Liver (tissue), 9 donors: ENCODE data around the gene PTPRD. TPM values are rescaled to one million over a fixed set of nuclear protein-coding genes. Genes with fewer than 3 reads are reported as not detected.

Source experiments
- DNase-seq: peaks from one replicate; pipeline ENCODE4 v3.0.0-alpha.2; 2017; ENCODE audit warnings: low spot score
- H3K27ac ChIP-seq, 2 donors: one replicate each; pipeline ENCODE4 v1.7.0; 2013; ENCODE audit warnings: inconsistent platforms in 2 of 2, low read length in 2 of 2, control low read depth in 1 of 2, low read depth in 1 of 2, mild to moderate bottlenecking in 1 of 2
- H3K27me3 ChIP-seq, 4 donors: one replicate each; pipeline versions ENCODE4 v1.6.1 to v1.7.0; 2013; ENCODE audit warnings: low read length in 3 of 4, inconsistent platforms in 1 of 4, mild to moderate bottlenecking in 1 of 4, moderate library complexity in 1 of 4; ENCODE audit not compliant: control insufficient read depth in 4 of 4, insufficient read depth in 4 of 4
- H3K36me3 ChIP-seq, 4 donors: one replicate each; pipeline versions ENCODE4 v1.6.1 to v1.7.0; 2013; ENCODE audit warnings: low read length in 3 of 4, mild to moderate bottlenecking in 3 of 4, low read depth in 1 of 4, moderate library complexity in 1 of 4; ENCODE audit not compliant: control insufficient read depth in 4 of 4, insufficient read depth in 3 of 4
- H3K4me1 ChIP-seq, 4 donors: one replicate each; pipeline versions ENCODE4 v1.6.1 to v1.7.0; 2013; ENCODE audit warnings: low read length in 3 of 4, mild to moderate bottlenecking in 3 of 4, moderate library complexity in 1 of 4; ENCODE audit not compliant: control insufficient read depth in 4 of 4, insufficient read depth in 4 of 4
- H3K4me3 ChIP-seq, 3 donors: one replicate each; pipeline versions ENCODE4 v1.6.1 to v1.7.0; 2013; ENCODE audit warnings: low read length in 3 of 3, control low read depth in 1 of 3, low read depth in 1 of 3, mild to moderate bottlenecking in 1 of 3
- H3K9ac ChIP-seq, 2 donors: one replicate each; pipeline ENCODE4 v1.7.0; 2013; ENCODE audit warnings: low read length in 2 of 2, mild to moderate bottlenecking in 2 of 2, moderate library complexity in 2 of 2, control low read depth in 1 of 2, low read depth in 1 of 2
- H3K9me3 ChIP-seq, 4 donors: one replicate each; pipeline versions ENCODE4 v1.6.1 to v1.7.0; 2013; ENCODE audit warnings: low read length in 3 of 4; ENCODE audit not compliant: control insufficient read depth in 4 of 4
- EGR1 ChIP-seq, 2 donors: IDR thresholded peaks; 2 replicates each; pipeline ENCODE4 v1.6.1; 2016 to 2018; ENCODE audit warnings: antibody characterized with exemption in 2 of 2, low read depth in 2 of 2
- FOXA1 ChIP-seq: IDR thresholded peaks from 2 replicates; pipeline ENCODE4 v1.6.1; 2016; ENCODE audit warnings: antibody characterized with exemption
- FOXA2 ChIP-seq: IDR thresholded peaks from 2 replicates; pipeline ENCODE4 v1.6.1; 2016; ENCODE audit warnings: antibody characterized with exemption
- GABPA ChIP-seq, 2 donors: IDR thresholded peaks in 1 of 2; conservative IDR thresholded peaks in 1 of 2; 2 replicates each; pipeline ENCODE4 v1.6.1; 2016; ENCODE audit warnings: antibody characterized with exemption in 2 of 2, mild to moderate bottlenecking in 1 of 2, moderate library complexity in 1 of 2
- HNF4A ChIP-seq, 2 donors: conservative IDR thresholded peaks; 2 replicates each; pipeline ENCODE4 v1.6.1; 2016; ENCODE audit warnings: antibody characterized with exemption in 2 of 2, mild to moderate bottlenecking in 2 of 2
- JUND ChIP-seq, 2 donors: IDR thresholded peaks; 2 replicates each; pipeline ENCODE4 v1.6.1; 2016; ENCODE audit warnings: antibody characterized with exemption in 2 of 2
- NR2F2 ChIP-seq: IDR thresholded peaks from 2 replicates; pipeline ENCODE4 v1.6.1; 2016; ENCODE audit warnings: antibody characterized with exemption
- RAD21 ChIP-seq, 2 donors: IDR thresholded peaks; 2 replicates each; pipeline ENCODE4 v1.6.1; 2016; ENCODE audit warnings: antibody characterized with exemption in 2 of 2, mild to moderate bottlenecking in 2 of 2
- RXRA ChIP-seq, 2 donors: IDR thresholded peaks; 2 replicates each; pipeline ENCODE4 v1.6.1; 2017 to 2018; ENCODE audit warnings: antibody characterized with exemption in 2 of 2, mild to moderate bottlenecking in 1 of 2
- SP1 ChIP-seq: IDR thresholded peaks from 2 replicates; pipeline ENCODE4 v1.6.1; 2018; ENCODE audit warnings: antibody characterized with exemption, mild to moderate bottlenecking
- TAF1 ChIP-seq: conservative IDR thresholded peaks from 2 replicates; pipeline ENCODE4 v1.6.1; 2016; ENCODE audit warnings: antibody characterized with exemption, mild to moderate bottlenecking
- WGBS: extraction: QIAGEN DNeasy Blood & Tissue Kit; methylation state at CpG from one replicate; pipeline ENCODE4 v1.1.7; 2013; 5-methylcytosine and 5-hydroxymethylcytosine counted together
- polyA plus RNA-seq, 2 donors: library from polyadenylated mRNA; stranded (reverse) in 1 of 2; unstranded in 1 of 2; fragments of 200-250 nt in 1 of 2; fragments of >200 nt in 1 of 2; fragmentation: Nextera tagmentation in 1 of 2; extraction: Ambion mirVana in 1 of 2; gene quantifications; one replicate each; pipeline versions ENCODE4 v1.2.1 to v1.2.3, GENCODE V29; 2013 to 2015
- total RNA-seq, 2 donors: library from RNA; depleted of rRNA; stranded (reverse); fragments of >200 nt; gene quantifications; one replicate each; pipeline ENCODE4 v1.2.3, GENCODE V29; 2014
- TF ChIP-seq, protein P1 (sequence below): IDR thresholded peaks from 2 replicates; pipeline ENCODE4 v1.6.1; 2016; ENCODE audit warnings: antibody characterized with exemption
- TF ChIP-seq, protein P2 (sequence below): IDR thresholded peaks from 2 replicates; pipeline ENCODE4 v1.6.1; 2016; ENCODE audit warnings: antibody characterized with exemption
- TF ChIP-seq, protein P3 (sequence below): fragments of 150-350 bp; IDR thresholded peaks from 2 replicates; pipeline ENCODE4 v1.5.1; 2017; ENCODE audit warnings: improper control_type of control experiment, low read depth, low read length; ENCODE audit not compliant: missing input control
- TF ChIP-seq, protein P4 (sequence below): IDR thresholded peaks from 2 replicates; pipeline ENCODE4 v1.6.1; 2016; ENCODE audit warnings: antibody characterized with exemption
- TF ChIP-seq, protein P5 (sequence below): IDR thresholded peaks from 2 replicates; pipeline ENCODE4 v1.6.1; 2016; ENCODE audit warnings: antibody characterized with exemption, mild to moderate bottlenecking
- donor health status: healthy.
- donor health status: healthy.
- donor health status: healthy.
- donor health status: healthy.
- donor health status: healthy.

Gene PTPRD
- total and polyA plus RNA-seq, 4 donors = 0.78 to 34.2 (median 4.7) TPM

DNA sequence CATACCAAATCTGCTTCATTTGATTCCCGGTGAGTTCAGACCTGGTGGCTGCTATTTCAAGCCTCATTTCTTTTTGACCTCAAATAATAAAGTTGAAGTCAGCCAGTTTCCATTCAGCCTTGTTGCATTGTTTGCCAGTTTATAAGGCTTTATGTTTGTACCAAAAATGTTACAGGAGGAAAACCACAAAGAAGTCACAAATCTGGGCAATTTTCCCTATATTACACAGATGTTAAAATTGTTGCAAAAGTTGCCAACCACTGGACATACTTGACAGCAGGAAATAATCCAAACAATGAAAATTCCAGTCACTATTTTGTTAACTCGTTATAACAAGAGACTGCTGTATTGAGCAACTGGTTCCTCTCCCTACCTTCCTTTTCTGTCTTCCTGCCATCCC, 1488.2 kb downstream of the PTPRD start:
- H3K4me1 ChIP-seq = no peaks in the 10 kb centered on the region
- no peaks in the 10 kb centered on the region for H3K9me3 ChIP-seq
- no peak for DNase-seq
- no peaks in the 10 kb centered on the region for H3K27me3 ChIP-seq
- no peak overlapping the region for H3K4me3 ChIP-seq
- H3K9ac ChIP-seq = no peak overlapping the region
- WGBS = 51% methylated on average over 2 of the region's 2 CpGs
- no peak overlapping the region for H3K27ac ChIP-seq
- H3K36me3 ChIP-seq = no peaks in the 10 kb centered on the region
- TF ChIP-seq, protein P1, sequence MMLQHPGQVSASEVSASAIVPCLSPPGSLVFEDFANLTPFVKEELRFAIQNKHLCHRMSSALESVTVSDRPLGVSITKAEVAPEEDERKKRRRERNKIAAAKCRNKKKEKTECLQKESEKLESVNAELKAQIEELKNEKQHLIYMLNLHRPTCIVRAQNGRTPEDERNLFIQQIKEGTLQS = no peak
- TF ChIP-seq RAD21 (IDR thresholded peaks at IDR 0.05) (no peak), RXRA (IDR thresholded peaks at IDR 0.05) (no peak), SP1 (no peak)
- TF ChIP-seq, protein P2, sequence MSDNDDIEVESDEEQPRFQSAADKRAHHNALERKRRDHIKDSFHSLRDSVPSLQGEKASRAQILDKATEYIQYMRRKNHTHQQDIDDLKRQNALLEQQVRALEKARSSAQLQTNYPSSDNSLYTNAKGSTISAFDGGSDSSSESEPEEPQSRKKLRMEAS = no peak

DNA sequence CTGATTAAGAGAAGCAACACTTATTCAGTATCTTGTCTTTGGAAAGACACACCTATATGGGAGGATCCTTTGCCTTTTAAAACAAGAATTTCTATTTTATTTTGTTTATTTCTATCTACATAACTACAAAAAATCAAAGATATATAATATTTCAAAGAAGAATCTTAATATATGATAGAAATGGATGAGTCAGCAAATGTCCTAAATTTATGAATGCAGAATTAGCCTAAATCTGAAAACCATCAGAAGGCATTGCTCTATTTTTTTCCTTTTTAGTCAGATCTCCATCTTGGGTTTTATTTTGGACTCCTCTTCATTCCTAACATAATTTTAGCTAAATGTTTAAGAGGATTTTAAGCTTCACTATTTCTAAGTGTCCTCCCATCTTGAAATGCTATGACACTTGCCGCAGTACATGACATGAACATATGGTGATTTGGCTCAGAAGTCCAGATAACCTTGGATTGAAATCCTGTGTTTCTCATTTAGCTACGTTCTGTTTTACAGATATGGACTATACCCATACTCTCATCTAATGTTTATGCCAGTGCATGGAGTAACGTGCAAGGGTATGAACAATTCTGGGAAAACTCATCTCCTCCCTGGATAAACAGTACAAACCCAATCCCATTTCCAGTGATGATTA, 1490.4 kb downstream of the PTPRD start:
- no peak overlapping the region for H3K4me3 ChIP-seq
- WGBS = 74% methylated on average over 3 of the region's 3 CpGs
- no peaks in the 10 kb centered on the region for H3K36me3 ChIP-seq
- no peak overlapping the region for H3K9ac ChIP-seq
- H3K9me3 ChIP-seq = no peaks in the 10 kb centered on the region
- no peaks in the 10 kb centered on the region for H3K27me3 ChIP-seq
- no peak for DNase-seq
- no peak overlapping the region for H3K27ac ChIP-seq
- H3K4me1 ChIP-seq = no peaks in the 10 kb centered on the region
- TF ChIP-seq, protein P2 = no peak
- TF ChIP-seq GABPA (IDR thresholded peaks at IDR 0.05 in 1 of 2, conservative IDR thresholded peaks at IDR 0.05 in 1 of 2) = no peak
- TF ChIP-seq, protein P3, sequence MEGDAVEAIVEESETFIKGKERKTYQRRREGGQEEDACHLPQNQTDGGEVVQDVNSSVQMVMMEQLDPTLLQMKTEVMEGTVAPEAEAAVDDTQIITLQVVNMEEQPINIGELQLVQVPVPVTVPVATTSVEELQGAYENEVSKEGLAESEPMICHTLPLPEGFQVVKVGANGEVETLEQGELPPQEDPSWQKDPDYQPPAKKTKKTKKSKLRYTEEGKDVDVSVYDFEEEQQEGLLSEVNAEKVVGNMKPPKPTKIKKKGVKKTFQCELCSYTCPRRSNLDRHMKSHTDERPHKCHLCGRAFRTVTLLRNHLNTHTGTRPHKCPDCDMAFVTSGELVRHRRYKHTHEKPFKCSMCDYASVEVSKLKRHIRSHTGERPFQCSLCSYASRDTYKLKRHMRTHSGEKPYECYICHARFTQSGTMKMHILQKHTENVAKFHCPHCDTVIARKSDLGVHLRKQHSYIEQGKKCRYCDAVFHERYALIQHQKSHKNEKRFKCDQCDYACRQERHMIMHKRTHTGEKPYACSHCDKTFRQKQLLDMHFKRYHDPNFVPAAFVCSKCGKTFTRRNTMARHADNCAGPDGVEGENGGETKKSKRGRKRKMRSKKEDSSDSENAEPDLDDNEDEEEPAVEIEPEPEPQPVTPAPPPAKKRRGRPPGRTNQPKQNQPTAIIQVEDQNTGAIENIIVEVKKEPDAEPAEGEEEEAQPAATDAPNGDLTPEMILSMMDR = no peak
- TF ChIP-seq TAF1 = no peak
- TF ChIP-seq, protein P4, sequence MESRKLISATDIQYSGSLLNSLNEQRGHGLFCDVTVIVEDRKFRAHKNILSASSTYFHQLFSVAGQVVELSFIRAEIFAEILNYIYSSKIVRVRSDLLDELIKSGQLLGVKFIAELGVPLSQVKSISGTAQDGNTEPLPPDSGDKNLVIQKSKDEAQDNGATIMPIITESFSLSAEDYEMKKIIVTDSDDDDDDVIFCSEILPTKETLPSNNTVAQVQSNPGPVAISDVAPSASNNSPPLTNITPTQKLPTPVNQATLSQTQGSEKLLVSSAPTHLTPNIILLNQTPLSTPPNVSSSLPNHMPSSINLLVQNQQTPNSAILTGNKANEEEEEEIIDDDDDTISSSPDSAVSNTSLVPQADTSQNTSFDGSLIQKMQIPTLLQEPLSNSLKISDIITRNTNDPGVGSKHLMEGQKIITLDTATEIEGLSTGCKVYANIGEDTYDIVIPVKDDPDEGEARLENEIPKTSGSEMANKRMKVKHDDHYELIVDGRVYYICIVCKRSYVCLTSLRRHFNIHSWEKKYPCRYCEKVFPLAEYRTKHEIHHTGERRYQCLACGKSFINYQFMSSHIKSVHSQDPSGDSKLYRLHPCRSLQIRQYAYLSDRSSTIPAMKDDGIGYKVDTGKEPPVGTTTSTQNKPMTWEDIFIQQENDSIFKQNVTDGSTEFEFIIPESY = no peak
- TF ChIP-seq NR2F2 = no peak
- no peak for TF ChIP-seq FOXA1
- TF ChIP-seq FOXA2 = no peak
- no peak for TF ChIP-seq JUND (IDR thresholded peaks at IDR 0.05)
- TF ChIP-seq HNF4A (conservative IDR thresholded peaks at IDR 0.05) = no peak
- TF ChIP-seq RXRA (IDR thresholded peaks at IDR 0.05) = no peak
- TF ChIP-seq SP1 = no peak
- TF ChIP-seq RAD21 (IDR thresholded peaks at IDR 0.05) = no peak
- TF ChIP-seq, protein P1 = no peak
- TF ChIP-seq EGR1 (IDR thresholded peaks at IDR 0.05; ENCODE audit: low read depth in 2 of 2) = no peak
- TF ChIP-seq, protein P5, sequence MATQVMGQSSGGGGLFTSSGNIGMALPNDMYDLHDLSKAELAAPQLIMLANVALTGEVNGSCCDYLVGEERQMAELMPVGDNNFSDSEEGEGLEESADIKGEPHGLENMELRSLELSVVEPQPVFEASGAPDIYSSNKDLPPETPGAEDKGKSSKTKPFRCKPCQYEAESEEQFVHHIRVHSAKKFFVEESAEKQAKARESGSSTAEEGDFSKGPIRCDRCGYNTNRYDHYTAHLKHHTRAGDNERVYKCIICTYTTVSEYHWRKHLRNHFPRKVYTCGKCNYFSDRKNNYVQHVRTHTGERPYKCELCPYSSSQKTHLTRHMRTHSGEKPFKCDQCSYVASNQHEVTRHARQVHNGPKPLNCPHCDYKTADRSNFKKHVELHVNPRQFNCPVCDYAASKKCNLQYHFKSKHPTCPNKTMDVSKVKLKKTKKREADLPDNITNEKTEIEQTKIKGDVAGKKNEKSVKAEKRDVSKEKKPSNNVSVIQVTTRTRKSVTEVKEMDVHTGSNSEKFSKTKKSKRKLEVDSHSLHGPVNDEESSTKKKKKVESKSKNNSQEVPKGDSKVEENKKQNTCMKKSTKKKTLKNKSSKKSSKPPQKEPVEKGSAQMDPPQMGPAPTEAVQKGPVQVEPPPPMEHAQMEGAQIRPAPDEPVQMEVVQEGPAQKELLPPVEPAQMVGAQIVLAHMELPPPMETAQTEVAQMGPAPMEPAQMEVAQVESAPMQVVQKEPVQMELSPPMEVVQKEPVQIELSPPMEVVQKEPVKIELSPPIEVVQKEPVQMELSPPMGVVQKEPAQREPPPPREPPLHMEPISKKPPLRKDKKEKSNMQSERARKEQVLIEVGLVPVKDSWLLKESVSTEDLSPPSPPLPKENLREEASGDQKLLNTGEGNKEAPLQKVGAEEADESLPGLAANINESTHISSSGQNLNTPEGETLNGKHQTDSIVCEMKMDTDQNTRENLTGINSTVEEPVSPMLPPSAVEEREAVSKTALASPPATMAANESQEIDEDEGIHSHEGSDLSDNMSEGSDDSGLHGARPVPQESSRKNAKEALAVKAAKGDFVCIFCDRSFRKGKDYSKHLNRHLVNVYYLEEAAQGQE = no peak
